ENCODE data around the gene MAGEF1. TPM values are rescaled to one million over a fixed set of nuclear protein-coding genes. Genes with fewer than 3 reads are reported as not detected.

Gene MAGEF1
- total and polyA plus RNA-seq, 2 donors from 2014 or later, result 37.9 to 50.0 TPM

GRCh38 chr3:184715943-184716621 is 4.2 kb upstream of the MAGEF1 start:
- Histone ChIP-seq H3K4me3 (ENCODE audit: low read length in 3 of 3) (no peak overlapping the region), H3K27ac (ENCODE audit: low read depth in 2 of 2, low read length in 2 of 2) (no peak overlapping the region), H3K4me1 (ENCODE audit: control insufficient read depth in 2 of 3, insufficient read depth in 2 of 3, low read depth in 1 of 3, low read length in 3 of 3) (peaks cover 2 to 5% (median 5%) of the 10 kb centered on the region in 3 donors), H3K36me3 (ENCODE audit: control insufficient read depth in 2 of 3, insufficient read depth in 3 of 3, low read length in 3 of 3) (no peaks in the 10 kb centered on the region), H3K9ac (ENCODE audit: low read length in 3 of 3) (no peak overlapping the region), H3K27me3 (ENCODE audit: control insufficient read depth, insufficient read depth, low read length) (no peaks in the 10 kb centered on the region), H3K9me3 (ENCODE audit: control insufficient read depth in 2 of 3, insufficient read depth in 1 of 3, low read length in 3 of 3) (no peaks in the 10 kb centered on the region)
- FAIRE-seq (no peak), DNase-seq (peak in 1 of 5 donors; percentile 28)
- intact Hi-C loops (cut with DNase I), result no loop called here
- TF ChIP-seq, protein P1, sequence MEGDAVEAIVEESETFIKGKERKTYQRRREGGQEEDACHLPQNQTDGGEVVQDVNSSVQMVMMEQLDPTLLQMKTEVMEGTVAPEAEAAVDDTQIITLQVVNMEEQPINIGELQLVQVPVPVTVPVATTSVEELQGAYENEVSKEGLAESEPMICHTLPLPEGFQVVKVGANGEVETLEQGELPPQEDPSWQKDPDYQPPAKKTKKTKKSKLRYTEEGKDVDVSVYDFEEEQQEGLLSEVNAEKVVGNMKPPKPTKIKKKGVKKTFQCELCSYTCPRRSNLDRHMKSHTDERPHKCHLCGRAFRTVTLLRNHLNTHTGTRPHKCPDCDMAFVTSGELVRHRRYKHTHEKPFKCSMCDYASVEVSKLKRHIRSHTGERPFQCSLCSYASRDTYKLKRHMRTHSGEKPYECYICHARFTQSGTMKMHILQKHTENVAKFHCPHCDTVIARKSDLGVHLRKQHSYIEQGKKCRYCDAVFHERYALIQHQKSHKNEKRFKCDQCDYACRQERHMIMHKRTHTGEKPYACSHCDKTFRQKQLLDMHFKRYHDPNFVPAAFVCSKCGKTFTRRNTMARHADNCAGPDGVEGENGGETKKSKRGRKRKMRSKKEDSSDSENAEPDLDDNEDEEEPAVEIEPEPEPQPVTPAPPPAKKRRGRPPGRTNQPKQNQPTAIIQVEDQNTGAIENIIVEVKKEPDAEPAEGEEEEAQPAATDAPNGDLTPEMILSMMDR (IDR thresholded peaks at IDR 0.05; ENCODE audit: borderline replicate concordance, extremely low read depth, insufficient read depth), result no peak

DNA sequence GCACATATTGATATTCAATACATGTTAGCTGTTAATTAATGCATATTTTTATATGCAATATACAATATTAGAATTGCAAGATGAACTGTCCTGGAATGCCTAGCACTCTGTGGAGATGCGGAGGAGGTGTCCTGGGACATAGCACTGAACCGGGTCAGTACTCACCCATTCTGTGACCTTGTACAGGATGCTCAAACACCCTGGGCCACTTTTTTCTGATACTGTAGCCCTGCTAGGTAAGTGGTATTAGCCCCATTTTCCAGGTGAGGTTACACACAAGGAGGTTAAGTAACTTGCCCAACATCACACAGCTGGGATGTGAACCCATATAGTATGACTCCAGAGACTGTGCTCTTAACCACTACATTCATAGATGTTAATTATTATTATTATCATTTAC is 1.7 kb upstream of the MAGEF1 start:
- Histone ChIP-seq H3K27me3 (ENCODE audit: control insufficient read depth, insufficient read depth, low read length) (no peaks in the 10 kb centered on the region), H3K9me3 (ENCODE audit: control insufficient read depth in 2 of 3, insufficient read depth in 1 of 3, low read length in 3 of 3) (no peaks in the 10 kb centered on the region), H3K27ac (ENCODE audit: low read depth in 2 of 2, low read length in 2 of 2) (no peak overlapping the region), H3K36me3 (ENCODE audit: control insufficient read depth in 2 of 3, insufficient read depth in 3 of 3, low read length in 3 of 3) (no peaks in the 10 kb centered on the region), H3K9ac (ENCODE audit: low read length in 3 of 3) (no peak overlapping the region), H3K4me1 (ENCODE audit: control insufficient read depth in 2 of 3, insufficient read depth in 2 of 3, low read depth in 1 of 3, low read length in 3 of 3) (peaks cover 5 to 11% (median 10%) of the 10 kb centered on the region in 3 donors), H3K4me3 (ENCODE audit: low read length in 3 of 3) (no peak overlapping the region)
- peak in 1 of 5 donors; percentile 28 for DNase-seq
- FAIRE-seq, result no peak
- TF ChIP-seq, protein P1 (IDR thresholded peaks at IDR 0.05; ENCODE audit: borderline replicate concordance, extremely low read depth, insufficient read depth), result no peak
- intact Hi-C loops (cut with DNase I), result no loop called here

- intact Hi-C loops (cut with DNase I), result no loop called here
- no peaks in the 10 kb centered on the region for H3K36me3 ChIP-seq (ENCODE audit: control insufficient read depth in 2 of 3, insufficient read depth in 3 of 3, low read length in 3 of 3)
- TF ChIP-seq, protein P1 (IDR thresholded peaks at IDR 0.05; ENCODE audit: borderline replicate concordance, extremely low read depth, insufficient read depth), result no peak
- no peaks in the 10 kb centered on the region for H3K9me3 ChIP-seq (ENCODE audit: control insufficient read depth in 2 of 3, insufficient read depth in 1 of 3, low read length in 3 of 3)
- H3K4me1 ChIP-seq (ENCODE audit: control insufficient read depth in 2 of 3, insufficient read depth in 2 of 3, low read depth in 1 of 3, low read length in 3 of 3), result peaks cover 5 to 11% (median 10%) of the 10 kb centered on the region in 3 donors
- FAIRE-seq (no peak), DNase-seq (no peak)
- H3K9ac ChIP-seq (ENCODE audit: low read length in 3 of 3), result no peak overlapping the region
- no peak overlapping the region for H3K4me3 ChIP-seq (ENCODE audit: low read length in 3 of 3)
- no peak overlapping the region for H3K27ac ChIP-seq (ENCODE audit: low read depth in 2 of 2, low read length in 2 of 2)
- H3K27me3 ChIP-seq (ENCODE audit: control insufficient read depth, insufficient read depth, low read length), result no peaks in the 10 kb centered on the region
Observed at GRCh38 chr3:184713040-184713355, 1.1 kb upstream of the MAGEF1 start.
